HG03103 (cell line): ENCODE results near the gene AGL.
"Not testable (repeated sequence)": the region's sequence is repeated elsewhere in the genome, so short reads cannot be mapped to it uniquely, and the experiment has no call there.

ENCODE experiments used
- ATAC-seq: cut with Tn5 transposase; IDR thresholded peaks from one replicate; pipeline ENCODE4 v1.9.1; 2021; ENCODE audit warnings: low read depth; ENCODE audit not compliant: unreplicated experiment

AGL gene

GRCh38 chr1:99972066-99972465 is 121.9 kb downstream of the AGL start:
- ATAC-seq, result not testable (repeated sequence)
